RWPE1 (cell line): ENCODE data around the gene RHOBTB1.

ENCODE experiments used
- CTCF ChIA-PET: fragments of 350-600 bp; sonication (Branson Sonifier 250); formaldehyde crosslinking; extraction: SDS; loops from one replicate; lab custom pipeline; 2021; lab: Yijun Ruan, JAX
- POLR2A ChIA-PET: fragments of 400-600 bp; formaldehyde crosslinking; extraction: SDS; loops from one replicate; lab custom pipeline; 2020; ENCODE audit warnings: antibody characterized with exemption; ENCODE audit not compliant: low non-redundant PET; lab: Yijun Ruan, JAX
- DNase-seq: peaks from one replicate; pipeline ENCODE4 v3.0.0; 2012; ENCODE audit warnings: low spot score
- H3K27ac ChIP-seq: fragments of 450-650 bp; 2 replicates; pipeline ENCODE4 v1.5.1; 2017
- TF ChIP-seq, protein P1 (sequence below): fragments of 450-650 bp; conservative IDR thresholded peaks from 2 replicates; pipeline ENCODE4 v1.5.1; 2017; ENCODE audit warnings: low read depth, mild to moderate bottlenecking

Gene RHOBTB1

GRCh38 chr10:60920479-60920878, 23.5 kb downstream of the RHOBTB1 start:
- TF ChIP-seq, protein P1, sequence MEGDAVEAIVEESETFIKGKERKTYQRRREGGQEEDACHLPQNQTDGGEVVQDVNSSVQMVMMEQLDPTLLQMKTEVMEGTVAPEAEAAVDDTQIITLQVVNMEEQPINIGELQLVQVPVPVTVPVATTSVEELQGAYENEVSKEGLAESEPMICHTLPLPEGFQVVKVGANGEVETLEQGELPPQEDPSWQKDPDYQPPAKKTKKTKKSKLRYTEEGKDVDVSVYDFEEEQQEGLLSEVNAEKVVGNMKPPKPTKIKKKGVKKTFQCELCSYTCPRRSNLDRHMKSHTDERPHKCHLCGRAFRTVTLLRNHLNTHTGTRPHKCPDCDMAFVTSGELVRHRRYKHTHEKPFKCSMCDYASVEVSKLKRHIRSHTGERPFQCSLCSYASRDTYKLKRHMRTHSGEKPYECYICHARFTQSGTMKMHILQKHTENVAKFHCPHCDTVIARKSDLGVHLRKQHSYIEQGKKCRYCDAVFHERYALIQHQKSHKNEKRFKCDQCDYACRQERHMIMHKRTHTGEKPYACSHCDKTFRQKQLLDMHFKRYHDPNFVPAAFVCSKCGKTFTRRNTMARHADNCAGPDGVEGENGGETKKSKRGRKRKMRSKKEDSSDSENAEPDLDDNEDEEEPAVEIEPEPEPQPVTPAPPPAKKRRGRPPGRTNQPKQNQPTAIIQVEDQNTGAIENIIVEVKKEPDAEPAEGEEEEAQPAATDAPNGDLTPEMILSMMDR, result no peak
- ChIA-PET CTCF (no interaction called here), POLR2A (no interaction called here)
- no peak overlapping the region for H3K27ac ChIP-seq
- DNase-seq, result no peak

DNA sequence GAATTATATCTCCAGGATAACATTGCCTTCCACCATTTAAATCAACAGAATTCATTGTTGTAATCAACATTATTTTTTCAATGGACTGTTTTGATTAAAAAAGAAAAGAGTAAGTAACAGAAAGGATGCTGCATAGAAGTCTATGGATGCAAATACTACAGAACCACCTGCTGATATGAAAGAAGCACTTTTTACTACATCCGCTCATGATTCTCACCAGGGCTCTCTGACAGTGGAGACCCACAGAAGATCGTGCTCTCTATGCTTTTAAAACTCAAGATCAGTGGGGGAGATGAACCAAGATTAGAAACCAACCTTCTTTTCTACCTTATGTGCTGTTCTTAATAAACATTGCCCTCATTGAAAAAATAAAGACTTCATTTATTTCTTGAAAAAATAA, 24.4 kb downstream of the RHOBTB1 start:
- CTCF ChIA-PET, result interaction anchor here (0.6 kb wide), 1 partner anchor 22 kb away, joined by 3 read pairs; no protein-coding TSS in a partner anchor
- POLR2A ChIA-PET, result no interaction called here

DNA sequence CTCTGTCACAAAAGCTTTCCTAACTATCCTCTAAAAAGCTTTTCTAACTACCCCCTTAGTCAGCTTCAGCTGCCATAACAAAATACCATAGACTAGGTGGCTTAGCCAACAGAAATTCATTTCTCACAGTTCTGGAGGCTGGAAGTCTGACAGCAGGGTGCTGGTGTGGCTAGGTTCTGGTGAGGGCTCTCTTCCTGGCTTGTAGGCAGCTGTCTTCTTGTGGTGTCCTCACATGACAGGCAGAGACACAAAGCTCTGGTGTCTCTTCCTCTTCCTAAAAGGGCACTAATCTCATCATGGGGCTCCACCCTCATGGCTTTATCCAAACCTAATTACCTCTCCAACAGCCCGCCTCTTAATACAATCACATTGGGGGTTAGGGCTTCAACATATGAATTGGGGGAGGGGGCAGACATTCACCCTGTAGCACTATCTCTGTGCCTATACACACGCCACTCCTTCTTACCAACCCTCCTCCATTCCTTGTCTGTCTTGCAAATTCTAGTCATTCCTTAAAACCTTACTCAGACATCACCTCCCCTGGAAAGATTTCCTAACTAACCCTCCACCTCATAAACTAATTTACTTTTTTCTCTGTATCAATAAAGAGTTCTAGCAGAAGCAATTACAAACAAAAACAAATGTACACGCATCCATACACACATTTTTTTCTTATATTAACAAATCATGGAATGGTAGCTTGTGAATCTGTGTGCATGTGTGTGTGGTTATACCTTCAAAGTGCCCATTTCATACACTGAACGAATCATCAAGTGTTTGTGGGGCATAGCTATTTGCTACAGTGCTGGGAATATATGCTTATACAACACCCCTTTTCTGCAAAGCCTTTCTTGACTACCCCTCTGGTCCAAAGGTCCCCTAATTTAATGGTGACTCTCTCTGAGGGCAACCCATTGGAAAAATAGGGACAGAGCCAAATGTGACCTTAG, 26.4 kb downstream of the RHOBTB1 start:
- no peak overlapping the region for H3K27ac ChIP-seq
- ChIA-PET POLR2A (no interaction called here), CTCF (interaction anchor here (0.6 kb wide), 1 partner anchor 486 kb away, joined by 3 read pairs; no protein-coding TSS in a partner anchor)
- TF ChIP-seq, protein P1, result no peak
- no peak for DNase-seq

More for the DNA sequence above, 24.4 kb downstream of the RHOBTB1 start:
- H3K27ac ChIP-seq, result no peak overlapping the region
- DNase-seq, result no peak
- TF ChIP-seq, protein P1, result no peak

DNA sequence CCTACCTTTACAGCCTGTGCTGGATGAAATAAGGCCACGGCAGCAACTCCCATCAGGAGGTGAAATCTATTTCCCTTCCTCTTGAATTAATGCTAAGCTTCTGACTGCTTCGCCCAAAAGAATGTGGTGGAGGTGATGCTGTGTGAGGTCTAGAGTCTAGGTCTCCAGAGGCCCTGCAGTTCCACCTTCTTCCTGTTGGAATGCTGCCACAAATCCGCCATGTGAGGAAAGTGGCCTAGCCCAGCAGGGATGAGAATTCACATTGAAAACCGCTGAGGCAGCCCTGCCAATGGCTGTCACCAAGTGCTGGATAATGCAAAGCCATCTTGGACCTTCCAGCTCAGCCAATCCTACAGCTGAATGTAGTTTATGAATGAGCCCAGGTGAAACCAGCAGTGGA, 28.0 kb downstream of the RHOBTB1 start:
- POLR2A ChIA-PET, result no interaction called here

DNA sequence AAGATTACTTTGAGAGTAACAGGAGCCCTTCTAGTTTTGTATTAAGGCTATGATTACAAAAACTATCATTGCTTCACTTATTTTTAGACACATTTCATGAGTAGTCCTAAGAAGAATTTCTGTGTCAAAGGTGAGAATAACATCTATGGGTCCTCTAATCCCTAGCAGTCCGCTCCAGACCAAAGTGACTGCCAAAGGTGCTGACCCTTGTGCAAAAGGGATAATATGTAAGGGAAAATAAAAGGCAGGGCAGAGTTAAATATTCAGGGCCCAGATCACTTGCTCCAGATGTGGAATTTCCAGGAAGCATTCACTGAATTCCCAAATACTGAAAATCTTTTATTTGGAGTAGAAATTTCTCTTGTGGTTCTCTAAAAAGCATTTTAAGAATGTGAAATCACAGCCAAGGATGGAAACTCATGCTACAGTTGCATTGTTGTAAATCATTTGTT, 29.3 kb downstream of the RHOBTB1 start:
- ChIA-PET POLR2A (no interaction called here), CTCF (interaction anchor here (0.7 kb wide), 1 partner anchor 9 kb away, joined by 3 read pairs; no protein-coding TSS in a partner anchor)
- no peak overlapping the region for H3K27ac ChIP-seq
- no peak for DNase-seq
- TF ChIP-seq, protein P1, result no peak

More for the DNA sequence above, 28.0 kb downstream of the RHOBTB1 start:
- DNase-seq, result no peak
- CTCF ChIA-PET, result interaction anchor here (0.8 kb wide), 1 partner anchor 123 kb away, joined by 3 read pairs; no protein-coding TSS in a partner anchor
- TF ChIP-seq, protein P1, result no peak
- no peak overlapping the region for H3K27ac ChIP-seq

DNA sequence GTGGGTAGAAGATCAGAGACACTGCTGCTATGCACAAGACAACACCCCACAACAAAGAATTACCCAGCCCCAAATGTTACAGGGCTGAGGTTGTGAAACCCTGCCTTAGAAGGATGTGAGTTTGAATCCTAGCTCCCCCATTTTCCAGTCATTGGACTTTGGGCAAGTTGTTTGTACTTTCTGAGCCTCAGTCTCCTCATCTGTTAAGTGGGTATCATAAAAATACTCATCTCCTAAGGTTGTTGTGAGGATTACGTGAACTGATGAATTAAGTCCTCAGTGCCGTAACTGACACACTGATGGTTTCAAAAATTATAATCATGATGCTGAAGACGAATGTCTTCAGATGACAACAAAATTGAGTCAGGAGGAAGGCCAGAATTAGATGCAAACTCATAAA, 30.3 kb downstream of the RHOBTB1 start:
- no peak overlapping the region for H3K27ac ChIP-seq
- POLR2A ChIA-PET, result no interaction called here
- CTCF ChIA-PET, result no interaction called here
- no peak for DNase-seq
- TF ChIP-seq, protein P1, result no peak
